Sigmoid colon (tissue), 4 donors: ENCODE measurements around the gene SETDB2.

Source experiments
- EP300 ChIP-seq, 4 donors: sonication (generic); formaldehyde crosslinking; IDR thresholded peaks; one replicate each; pipeline ENCODE4 v1.6.1; 2017; ENCODE audit warnings: antibody characterized with exemption in 4 of 4
- TF ChIP-seq, protein P1 (sequence below), 4 experiments: fragments of 450-650 bp in 3 of 4; fragments of 200-600 bp in 1 of 4; IDR thresholded peaks; one replicate each; pipeline ENCODE4 v1.5.1; 2016 to 2019; ENCODE audit warnings: antibody characterized with exemption in 4 of 4, mild to moderate bottlenecking in 3 of 4, moderate library complexity in 2 of 4

DNA sequence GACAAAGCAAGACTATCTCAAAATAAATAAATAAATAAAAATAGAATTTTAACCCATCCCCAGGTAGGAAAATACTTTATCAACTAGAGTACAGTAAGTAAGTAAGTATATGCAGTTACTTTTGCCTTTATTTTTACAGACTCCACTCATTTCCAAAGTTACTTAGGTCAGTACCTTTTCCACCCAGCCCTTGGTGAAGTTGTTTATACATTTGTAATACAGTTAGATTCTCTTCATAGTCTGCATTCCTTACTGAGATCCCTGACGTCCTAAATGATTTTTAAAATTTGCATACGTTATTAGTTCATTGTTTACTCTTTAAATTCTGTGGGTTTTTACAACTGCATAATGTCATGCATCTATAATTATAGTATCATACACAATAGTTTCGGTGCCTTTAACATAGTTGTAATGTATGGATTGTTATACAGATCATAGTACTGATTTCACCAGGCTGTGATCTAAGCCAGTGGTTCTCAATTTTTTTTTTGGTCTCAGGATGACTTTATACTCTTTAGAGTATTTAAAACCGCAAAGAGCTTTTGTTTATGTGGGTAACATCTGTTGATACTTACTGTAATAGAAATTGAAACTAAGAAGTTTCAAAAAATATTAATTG, 10.4 kb downstream of the SETDB2 start:
- TF ChIP-seq, protein P1, sequence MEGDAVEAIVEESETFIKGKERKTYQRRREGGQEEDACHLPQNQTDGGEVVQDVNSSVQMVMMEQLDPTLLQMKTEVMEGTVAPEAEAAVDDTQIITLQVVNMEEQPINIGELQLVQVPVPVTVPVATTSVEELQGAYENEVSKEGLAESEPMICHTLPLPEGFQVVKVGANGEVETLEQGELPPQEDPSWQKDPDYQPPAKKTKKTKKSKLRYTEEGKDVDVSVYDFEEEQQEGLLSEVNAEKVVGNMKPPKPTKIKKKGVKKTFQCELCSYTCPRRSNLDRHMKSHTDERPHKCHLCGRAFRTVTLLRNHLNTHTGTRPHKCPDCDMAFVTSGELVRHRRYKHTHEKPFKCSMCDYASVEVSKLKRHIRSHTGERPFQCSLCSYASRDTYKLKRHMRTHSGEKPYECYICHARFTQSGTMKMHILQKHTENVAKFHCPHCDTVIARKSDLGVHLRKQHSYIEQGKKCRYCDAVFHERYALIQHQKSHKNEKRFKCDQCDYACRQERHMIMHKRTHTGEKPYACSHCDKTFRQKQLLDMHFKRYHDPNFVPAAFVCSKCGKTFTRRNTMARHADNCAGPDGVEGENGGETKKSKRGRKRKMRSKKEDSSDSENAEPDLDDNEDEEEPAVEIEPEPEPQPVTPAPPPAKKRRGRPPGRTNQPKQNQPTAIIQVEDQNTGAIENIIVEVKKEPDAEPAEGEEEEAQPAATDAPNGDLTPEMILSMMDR (IDR thresholded peaks at IDR 0.05) = no peak
- TF ChIP-seq EP300 (IDR thresholded peaks at IDR 0.05) = no peak
